NCI-H82 treated with DMSO at 0.1 percent for 48 hours (cell line): Measurements from ENCODE around the gene SPNS1.
"Not testable (repeated sequence)": the region's sequence is repeated elsewhere in the genome, so short reads cannot be mapped to it uniquely, and the experiment has no call there.

Experiments
- DNase-seq: peaks from one replicate; lab custom pipeline; 2025; ENCODE audit not compliant: unreplicated experiment; lab: John Stamatoyannopoulos, UW

SPNS1 gene

GRCh38 chr16:28951410-28951943 lies 23.1 kb upstream of the SPNS1 start:
- no peak for DNase-seq

- DNase-seq = no peak
Observed at GRCh38 chr16:28958216-28958615, 16.4 kb upstream of the SPNS1 start.

- DNase-seq = no peak
Observed at GRCh38 chr16:28958836-28959235, 15.7 kb upstream of the SPNS1 start.

- DNase-seq = no peak
Observed at GRCh38 chr16:28964072-28964471, 10.5 kb upstream of the SPNS1 start.

GRCh38 chr16:28964496-28964895 lies 10.1 kb upstream of the SPNS1 start:
- no peak for DNase-seq

- no peak for DNase-seq
Observed at GRCh38 chr16:28967156-28967555, 7.4 kb upstream of the SPNS1 start.

GRCh38 chr16:28969696-28970095 lies 4.9 kb upstream of the SPNS1 start:
- not testable (repeated sequence) for DNase-seq

- peak; percentile 16 for DNase-seq
Observed at GRCh38 chr16:28974007-28974436, 556 bp upstream of the SPNS1 start.

GRCh38 chr16:28975158-28975599 lies 601 bp downstream of the SPNS1 start:
- no peak for DNase-seq

GRCh38 chr16:28977703-28978662 lies 3.4 kb downstream of the SPNS1 start:
- DNase-seq = no peak

GRCh38 chr16:28980330-28980729 lies 5.8 kb downstream of the SPNS1 start:
- not testable (repeated sequence) for DNase-seq

GRCh38 chr16:28980929-28981328 lies 6.4 kb downstream of the SPNS1 start:
- no peak for DNase-seq

GRCh38 chr16:28981517-28981916 lies 6.9 kb downstream of the SPNS1 start:
- peak; percentile 18 for DNase-seq

GRCh38 chr16:28982418-28982817 lies 7.8 kb downstream of the SPNS1 start:
- DNase-seq = no peak

- no peak for DNase-seq
Observed at GRCh38 chr16:28982949-28983348, 8.4 kb downstream of the SPNS1 start.

- DNase-seq = no peak
Observed at GRCh38 chr16:28983644-28984043, 9.1 kb downstream of the SPNS1 start.

GRCh38 chr16:28984091-28984490 lies 9.5 kb downstream of the SPNS1 start:
- DNase-seq = no peak

- no peak for DNase-seq
Observed at GRCh38 chr16:28984619-28985135, 10.1 kb downstream of the SPNS1 start, which contains the start of gene LAT. Gene LAT, plus strand, starts transcription at chr16:28985052. Its CDS starts 366 bp downstream, at chr16:28985418.

GRCh38 chr16:28985211-28986041 lies 10.8 kb downstream of the SPNS1 start:
- no peak for DNase-seq

- no peak for DNase-seq
Observed at GRCh38 chr16:28986046-28986445, 11.5 kb downstream of the SPNS1 start.

GRCh38 chr16:28986492-28986891 lies 11.9 kb downstream of the SPNS1 start:
- no peak for DNase-seq
